PFSK-1 (cell line): ENCODE measurements around the gene ZNF398.

ENCODE experiments used
- POLR2AphosphoS5 ChIP-seq: IDR thresholded peaks from 2 replicates; pipeline ENCODE4 v1.6.1; 2012; ENCODE audit warnings: low read depth, mild to moderate bottlenecking, control low read depth, low read length, moderate library complexity
- TAF1 ChIP-seq: IDR thresholded peaks from 2 replicates; pipeline ENCODE4 v1.6.1; 2012; ENCODE audit warnings: low read length, control low read depth, borderline replicate concordance; ENCODE audit not compliant: insufficient read depth
- TF ChIP-seq, protein P1 (sequence below), 2 experiments: IDR thresholded peaks; 2 replicates each; pipeline versions ENCODE4 v1.6.1 to v1.8.0; 2011 to 2012; ENCODE audit warnings: low read depth in 2 of 2, low read length in 2 of 2, control low read depth in 1 of 2, inconsistent platforms in 1 of 2, mild to moderate bottlenecking in 1 of 2, moderate library complexity in 1 of 2; ENCODE audit not compliant: insufficient read depth in 1 of 2

DNA sequence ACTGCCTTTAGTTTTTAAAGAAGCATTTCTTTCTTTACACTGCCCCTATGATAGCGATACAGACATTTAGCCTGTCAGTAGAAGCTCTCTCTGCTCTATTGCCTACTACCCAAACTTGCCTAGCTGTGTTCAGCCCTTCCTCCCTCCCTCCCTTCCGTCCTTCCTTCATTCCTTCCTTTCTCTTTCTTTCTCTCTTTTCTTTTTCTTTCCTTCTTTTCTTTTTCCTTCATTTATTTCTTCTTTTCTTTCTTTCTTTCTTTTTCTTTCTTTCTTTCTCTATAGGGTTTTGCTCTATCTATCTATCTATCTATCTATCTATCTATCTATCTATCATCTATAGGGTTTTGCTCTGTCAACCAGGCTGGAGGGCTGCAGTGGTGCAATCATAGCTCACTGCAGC, 85.1 kb downstream of the ZNF398 start:
- TF ChIP-seq TAF1: no peak
- no peak for TF ChIP-seq POLR2AphosphoS5
- TF ChIP-seq, protein P1, sequence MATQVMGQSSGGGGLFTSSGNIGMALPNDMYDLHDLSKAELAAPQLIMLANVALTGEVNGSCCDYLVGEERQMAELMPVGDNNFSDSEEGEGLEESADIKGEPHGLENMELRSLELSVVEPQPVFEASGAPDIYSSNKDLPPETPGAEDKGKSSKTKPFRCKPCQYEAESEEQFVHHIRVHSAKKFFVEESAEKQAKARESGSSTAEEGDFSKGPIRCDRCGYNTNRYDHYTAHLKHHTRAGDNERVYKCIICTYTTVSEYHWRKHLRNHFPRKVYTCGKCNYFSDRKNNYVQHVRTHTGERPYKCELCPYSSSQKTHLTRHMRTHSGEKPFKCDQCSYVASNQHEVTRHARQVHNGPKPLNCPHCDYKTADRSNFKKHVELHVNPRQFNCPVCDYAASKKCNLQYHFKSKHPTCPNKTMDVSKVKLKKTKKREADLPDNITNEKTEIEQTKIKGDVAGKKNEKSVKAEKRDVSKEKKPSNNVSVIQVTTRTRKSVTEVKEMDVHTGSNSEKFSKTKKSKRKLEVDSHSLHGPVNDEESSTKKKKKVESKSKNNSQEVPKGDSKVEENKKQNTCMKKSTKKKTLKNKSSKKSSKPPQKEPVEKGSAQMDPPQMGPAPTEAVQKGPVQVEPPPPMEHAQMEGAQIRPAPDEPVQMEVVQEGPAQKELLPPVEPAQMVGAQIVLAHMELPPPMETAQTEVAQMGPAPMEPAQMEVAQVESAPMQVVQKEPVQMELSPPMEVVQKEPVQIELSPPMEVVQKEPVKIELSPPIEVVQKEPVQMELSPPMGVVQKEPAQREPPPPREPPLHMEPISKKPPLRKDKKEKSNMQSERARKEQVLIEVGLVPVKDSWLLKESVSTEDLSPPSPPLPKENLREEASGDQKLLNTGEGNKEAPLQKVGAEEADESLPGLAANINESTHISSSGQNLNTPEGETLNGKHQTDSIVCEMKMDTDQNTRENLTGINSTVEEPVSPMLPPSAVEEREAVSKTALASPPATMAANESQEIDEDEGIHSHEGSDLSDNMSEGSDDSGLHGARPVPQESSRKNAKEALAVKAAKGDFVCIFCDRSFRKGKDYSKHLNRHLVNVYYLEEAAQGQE (IDR thresholded peaks at IDR 0.05; ENCODE audit: insufficient read depth in 1 of 2, low read depth in 2 of 2, low read length in 2 of 2): no peak
